Right lobe of liver (tissue), 6 donors: ENCODE results near the gene PTPRT. TPM values are rescaled to one million over a fixed set of nuclear protein-coding genes. Genes with fewer than 3 reads are reported as not detected.
"Not testable (repeated sequence)": the region's sequence is repeated elsewhere in the genome, so short reads cannot be mapped to it uniquely, and the experiment has no call there.

ENCODE experiments used
- ATAC-seq, 4 donors: fragments of 200-7000 bp; cut with Tn5 transposase; one replicate each; pipeline ENCODE4 v1.9.1; 2020; ENCODE audit warnings: mild to moderate bottlenecking in 4 of 4, moderate library complexity in 4 of 4
- DNase-seq, 3 donors: peaks; one replicate each; pipeline ENCODE4 v3.0.0-alpha.2; 2020
- H3K27ac ChIP-seq, 3 donors: fragments of 200-600 bp; one replicate each; pipeline ENCODE4 v1.8.0; 2022
- H3K27me3 ChIP-seq, 2 donors: fragments of 200-600 bp; one replicate each; pipeline ENCODE4 v1.8.0; 2022
- H3K36me3 ChIP-seq, 4 donors: fragments of 200-600 bp; sonication (generic) in 1 of 4; one replicate each; pipeline versions ENCODE4 v1.5.1 to v1.8.0; 2017 to 2022; ENCODE audit warnings: control low read depth in 1 of 4
- H3K4me1 ChIP-seq, 4 donors: fragments of 200-600 bp; sonication (generic) in 1 of 4; one replicate each; pipeline versions ENCODE4 v1.5.1 to v1.8.0; 2017 to 2022; ENCODE audit warnings: control low read depth in 1 of 4
- H3K4me3 ChIP-seq, 3 donors: fragments of 200-600 bp; one replicate each; pipeline ENCODE4 v1.8.0; 2022
- H3K9me3 ChIP-seq, 4 donors: fragments of 200-600 bp; sonication (generic) in 1 of 4; one replicate each; pipeline versions ENCODE4 v1.5.1 to v1.8.0; 2017 to 2022; ENCODE audit warnings: control low read depth in 1 of 4
- CTCF ChIP-seq, 4 donors: fragments of 200-600 bp in 3 of 4; fragments of 450-650 bp in 1 of 4; IDR thresholded peaks; one replicate each; pipeline versions ENCODE4 v1.5.1 to v1.8.0; 2016 to 2022; ENCODE audit warnings: antibody characterized with exemption in 4 of 4, mild to moderate bottlenecking in 2 of 4
- POLR2A ChIP-seq: fragments of 450-650 bp; IDR thresholded peaks from one replicate; pipeline ENCODE4 v1.6.1; 2017; ENCODE audit warnings: antibody characterized with exemption, mild to moderate bottlenecking
- WGBS: methylation state at CpG from one replicate; pipeline ENCODE4 v1.1.6; 2018; ENCODE audit warnings: low coverage, low lambda C conversion rate; ENCODE audit not compliant: insufficient coverage; ENCODE audit errors: missing lambda C conversion rate; 5-methylcytosine and 5-hydroxymethylcytosine counted together
- intact Hi-C, 2 donors: fragments of 100-400 bp; cut with DNase I; formaldehyde crosslinking; loops; one replicate each; pipeline versions ENCODE4 v1.11.2 to v1.14.1; 2022
- total RNA-seq, 6 experiments: library from RNA; depleted of rRNA in 2 of 6; stranded (reverse); fragments of >200 nt in 2 of 6; fragmentation: NEBNext Ultra II Directional in 3 of 6; extraction: Animal tissue kit (Norgen Biotek cat#: 25700) in 3 of 6; gene quantifications; one replicate each; pipeline versions ENCODE4 v1.1.0 to v1.2.4, GENCODE V29; 2016 to 2023
- donor health status: DM: no; HTN: yes; CAD: no.
- donor health status: DM: no; HTN: no; CAD: no.
- donor health status: DM: no; HTN: no; CAD: no.
- donor health status: DM: no; HTN: yes; CAD: no.
- donor health status: DM: no; HTN: yes; CAD: no.

Gene PTPRT
- total RNA-seq, 6 experiments from 2014 or later: 0.18 to 1.0 (median 0.51) TPM

GRCh38 chr20:43165611-43166010, 24.1 kb downstream of the PTPRT start:
- Histone ChIP-seq H3K4me3 (no peak overlapping the region), H3K27me3 (no peaks in the 10 kb centered on the region), H3K27ac (no peak overlapping the region), H3K4me1 (no peaks in the 10 kb centered on the region), H3K9me3 (no peaks in the 10 kb centered on the region), H3K36me3 (no peaks in the 10 kb centered on the region)
- DNase-seq (no peak), ATAC-seq (no peak)
- intact Hi-C loops: no loop called here
- WGBS: 74% methylated on average over 5 of the region's 6 CpGs
- TF ChIP-seq CTCF (IDR thresholded peaks at IDR 0.05) (no peak), POLR2A (no peak)

GRCh38 chr20:43164736-43165135, 25.0 kb downstream of the PTPRT start:
- H3K27ac ChIP-seq, DNase-seq, intact Hi-C loops, H3K9me3 ChIP-seq, H3K4me3 ChIP-seq, H3K27me3 ChIP-seq, ATAC-seq, H3K4me1 ChIP-seq, H3K36me3 ChIP-seq: not testable (repeated sequence)
- 57% methylated on average over 1 of the region's 1 CpG for WGBS

- Histone ChIP-seq H3K4me3 (no peak overlapping the region), H3K4me1 (no peaks in the 10 kb centered on the region), H3K27me3 (no peaks in the 10 kb centered on the region), H3K36me3 (no peaks in the 10 kb centered on the region), H3K9me3 (no peaks in the 10 kb centered on the region), H3K27ac (no peak overlapping the region)
- DNase-seq: no peak
- no peak for ATAC-seq
- WGBS: 61% methylated on average over 6 of the region's 6 CpGs
- TF ChIP-seq CTCF (IDR thresholded peaks at IDR 0.05) (no peak), POLR2A (no peak)
- intact Hi-C loops: no loop called here
Observed at GRCh38 chr20:43161716-43162115, 28.0 kb downstream of the PTPRT start.

GRCh38 chr20:43160941-43161340, 28.8 kb downstream of the PTPRT start:
- no peaks in the 10 kb centered on the region for H3K36me3 ChIP-seq
- intact Hi-C loops: no loop called here
- H3K27me3 ChIP-seq: no peaks in the 10 kb centered on the region
- H3K27ac ChIP-seq: no peak overlapping the region
- DNase-seq (no peak), ATAC-seq (no peak)
- no peak overlapping the region for H3K4me3 ChIP-seq
- no peaks in the 10 kb centered on the region for H3K9me3 ChIP-seq
- no peak for TF ChIP-seq POLR2A
- TF ChIP-seq CTCF (IDR thresholded peaks at IDR 0.05): no peak
- WGBS: 67% methylated on average over 6 of the region's 6 CpGs
- H3K4me1 ChIP-seq: no peaks in the 10 kb centered on the region

GRCh38 chr20:43159994-43160393, 29.7 kb downstream of the PTPRT start:
- H3K4me1 ChIP-seq: no peaks in the 10 kb centered on the region
- WGBS: 36% methylated on average over 8 of the region's 9 CpGs
- intact Hi-C loops: no loop called here

More at GRCh38 chr20:43159994-43160393, 29.7 kb downstream of the PTPRT start:
- Histone ChIP-seq H3K9me3 (no peaks in the 10 kb centered on the region), H3K36me3 (no peaks in the 10 kb centered on the region), H3K4me3 (no peak overlapping the region), H3K27me3 (no peaks in the 10 kb centered on the region), H3K27ac (no peak overlapping the region)
- ATAC-seq (no peak), DNase-seq (no peak)
- TF ChIP-seq CTCF (IDR thresholded peaks at IDR 0.05) (no peak), POLR2A (no peak)
